HS-5 (cell line): ENCODE data around the gene KLF13.
A peak's percentile ranks its signal among the peaks of the same experiment; 100 is the strongest.

Experiments used
- DNase-seq: peaks from one replicate; pipeline ENCODE4 v3.0.0-alpha.2; 2012; ENCODE audit warnings: low read depth

KLF13 gene

GRCh38 chr15:31326156-31326874, at the start of gene KLF13:
Gene KLF13 (plus strand): TSS chr15:31326835. CDS start chr15:31327213, 378 bp downstream.
- peak; percentile 81 for DNase-seq

- no peak for DNase-seq
These were observed 49.1 kb upstream of the KLF13 start for GRCh38 chr15:31277335-31278060.

- no peak for DNase-seq
These were observed 48.6 kb upstream of the KLF13 start for GRCh38 chr15:31278061-31278445.

- no peak for DNase-seq
These were observed 48.0 kb upstream of the KLF13 start for GRCh38 chr15:31278544-31279220.

GRCh38 chr15:31279221-31280045, 47.2 kb upstream of the KLF13 start:
- DNase-seq = no peak

- no peak for DNase-seq
These were observed 46.4 kb upstream of the KLF13 start for GRCh38 chr15:31280046-31280830.

GRCh38 chr15:31280831-31281216, 45.8 kb upstream of the KLF13 start:
- no peak for DNase-seq

GRCh38 chr15:31283043-31283442, 43.6 kb upstream of the KLF13 start:
- DNase-seq = no peak

GRCh38 chr15:31285772-31286261, 40.8 kb upstream of the KLF13 start:
- DNase-seq = no peak

- DNase-seq = no peak
These were observed 35.5 kb upstream of the KLF13 start for GRCh38 chr15:31291048-31291578.

GRCh38 chr15:31292391-31293015, 34.1 kb upstream of the KLF13 start:
- no peak for DNase-seq

- no peak for DNase-seq
These were observed 33.0 kb upstream of the KLF13 start for GRCh38 chr15:31293655-31294054.

- DNase-seq = no peak
These were observed 32.6 kb upstream of the KLF13 start for GRCh38 chr15:31294067-31294466.

- DNase-seq = no peak
These were observed 31.0 kb upstream of the KLF13 start for GRCh38 chr15:31295658-31296057.

GRCh38 chr15:31296219-31296645, 30.4 kb upstream of the KLF13 start:
- no peak for DNase-seq

GRCh38 chr15:31296646-31297574, 29.7 kb upstream of the KLF13 start:
- no peak for DNase-seq

- DNase-seq = no peak
These were observed 28.8 kb upstream of the KLF13 start for GRCh38 chr15:31297575-31298456.

GRCh38 chr15:31298707-31299172, 27.9 kb upstream of the KLF13 start:
- DNase-seq = no peak
